Renal cortical epithelial cell (primary cell): Measurements from ENCODE around the gene UMAD1. TPM values are rescaled to one million over a fixed set of nuclear protein-coding genes. Genes with fewer than 3 reads are reported as not detected.
"Not testable (repeated sequence)": the region's sequence is repeated elsewhere in the genome, so short reads cannot be mapped to it uniquely, and the experiment has no call there.

Source experiments
- DNase-seq: peaks from one replicate; pipeline ENCODE4 v3.0.0-alpha.2; 2011; ENCODE audit warnings: low read depth
- total RNA-seq: library from RNA; depleted of rRNA; stranded (reverse); fragments of >200 nt; gene quantifications from 2 replicates; pipeline ENCODE4 v1.2.3, GENCODE V29; 2014

Gene UMAD1
- total RNA-seq, 1 donor from 2014 or later: 24.2 TPM

DNA sequence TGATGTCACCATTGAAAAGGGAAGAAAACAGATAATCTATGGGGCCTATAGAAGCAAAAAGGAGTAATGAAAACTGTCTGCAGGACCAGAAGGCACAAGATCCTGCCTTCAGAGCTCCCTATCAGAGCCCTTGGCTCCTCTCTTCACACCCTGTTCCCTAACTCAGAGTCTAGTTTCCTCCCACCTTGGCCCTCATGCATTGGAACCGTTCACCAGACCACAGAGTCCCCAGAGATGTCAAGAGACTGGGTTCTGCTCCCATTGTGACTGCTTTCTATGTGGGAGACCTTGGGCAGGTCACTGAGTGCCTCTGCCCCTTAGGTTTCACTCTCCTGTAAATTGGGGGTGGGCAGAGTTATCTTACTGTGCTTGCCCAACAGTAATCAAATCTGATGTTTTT lies 158.0 kb downstream of the UMAD1 start:
- no peak for DNase-seq

DNA sequence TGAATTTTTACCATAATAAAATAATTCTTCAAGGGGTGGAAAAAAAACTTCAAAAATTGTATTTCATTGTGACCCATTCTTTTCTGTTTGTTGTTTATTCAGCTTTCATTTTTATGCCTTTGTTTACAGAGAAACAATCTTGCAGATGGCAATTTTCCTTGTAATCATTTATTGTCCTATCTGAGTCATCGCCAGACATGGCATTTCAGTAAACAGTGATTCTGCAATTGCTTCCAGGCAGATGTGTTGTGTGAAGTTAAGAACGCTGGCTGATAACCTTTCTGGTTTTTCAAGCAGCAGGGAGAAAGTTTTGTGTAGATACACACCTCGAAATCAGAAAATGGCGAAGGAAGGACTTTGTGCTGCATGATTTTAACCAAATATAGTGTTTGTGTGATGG lies 158.6 kb downstream of the UMAD1 start:
- peak; percentile 45 for DNase-seq

DNA sequence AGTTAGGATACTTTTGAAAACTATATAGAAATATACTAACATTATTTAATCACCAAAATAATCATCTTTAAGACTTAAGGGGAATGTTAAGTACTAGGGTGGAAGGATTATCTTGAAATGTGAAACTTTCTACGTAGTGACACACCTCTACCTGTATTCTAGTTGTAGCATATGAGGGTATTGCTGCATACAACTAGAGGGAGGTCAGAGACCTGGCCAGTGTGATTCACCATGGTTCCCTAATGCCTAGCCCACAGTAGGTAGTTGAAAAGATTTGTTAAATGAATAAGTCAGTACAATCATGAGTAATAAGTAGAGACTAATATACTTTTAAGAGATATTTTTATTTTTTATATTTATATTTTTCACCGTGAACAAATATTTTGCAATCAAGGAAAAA lies 162.0 kb downstream of the UMAD1 start:
- no peak for DNase-seq

DNA sequence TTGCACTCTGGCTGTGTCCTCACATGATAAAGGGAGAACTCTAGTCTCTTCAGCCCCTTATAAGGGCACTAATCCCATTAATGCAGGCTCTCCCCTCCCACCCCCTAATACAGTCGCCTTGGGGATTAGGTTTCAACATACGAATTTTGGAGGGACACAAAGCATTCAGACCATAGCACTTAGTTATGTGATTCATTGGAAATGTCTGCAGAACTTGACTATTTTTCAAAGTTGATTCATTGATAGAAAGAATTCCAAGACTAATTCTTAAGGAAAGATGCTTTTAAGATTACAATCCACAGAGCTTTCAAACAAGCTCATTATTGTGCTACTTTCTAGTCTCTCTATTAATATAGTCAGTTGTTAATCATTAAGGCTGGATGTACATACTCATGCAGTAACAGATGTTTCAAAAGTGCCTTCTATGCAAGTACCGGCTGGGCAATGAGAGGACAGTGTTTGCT lies 163.2 kb downstream of the UMAD1 start:
- DNase-seq: no peak

DNA sequence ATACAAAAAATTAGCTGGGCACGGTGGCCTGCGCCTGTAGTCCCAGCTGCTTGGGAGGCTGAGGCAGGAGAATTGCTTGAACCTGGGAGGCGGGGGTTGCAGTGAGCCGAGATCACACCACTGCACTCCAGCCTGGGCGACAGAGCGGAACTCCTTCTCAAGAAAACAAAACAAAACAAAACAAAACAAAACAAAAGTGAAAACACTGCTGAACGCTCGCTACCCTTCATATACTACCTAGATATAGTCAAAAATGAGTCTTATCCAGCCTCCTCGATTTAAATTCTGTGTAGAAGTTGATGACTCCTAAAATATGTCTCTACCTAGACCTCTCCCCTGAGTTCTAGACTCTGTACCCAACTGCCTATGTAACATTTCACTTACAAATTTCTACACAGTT lies 164.3 kb downstream of the UMAD1 start:
- not testable (repeated sequence) for DNase-seq

DNA sequence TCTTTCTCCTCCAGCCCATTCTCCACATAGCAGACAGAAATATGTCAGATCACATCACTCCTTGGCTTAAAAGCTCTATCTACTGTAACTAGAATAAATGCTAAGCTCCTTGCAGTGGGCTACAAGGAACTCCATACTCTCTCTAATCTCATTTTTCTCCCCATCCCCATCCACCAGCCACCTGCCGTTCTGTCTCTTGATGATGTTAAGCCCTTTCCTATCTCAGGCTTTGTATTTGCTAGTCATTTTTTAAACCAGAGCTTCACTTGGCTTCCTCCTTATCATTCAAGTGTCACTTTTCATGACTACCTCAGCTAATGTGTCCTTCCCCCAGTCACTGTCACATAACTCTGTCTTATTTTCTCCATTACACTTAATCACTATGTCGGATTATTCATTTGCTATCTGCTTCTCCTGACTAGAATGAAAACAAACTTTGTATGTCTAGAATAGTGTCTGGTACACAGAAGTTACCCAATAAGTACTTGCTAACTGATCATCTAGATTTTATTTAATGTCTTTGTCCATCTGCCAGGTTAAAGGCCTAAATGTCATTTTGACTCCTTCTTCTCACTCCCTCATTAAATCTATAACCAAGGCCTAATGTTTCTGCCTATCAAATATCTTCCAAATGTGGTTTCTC lies 165.1 kb downstream of the UMAD1 start:
- no peak for DNase-seq

DNA sequence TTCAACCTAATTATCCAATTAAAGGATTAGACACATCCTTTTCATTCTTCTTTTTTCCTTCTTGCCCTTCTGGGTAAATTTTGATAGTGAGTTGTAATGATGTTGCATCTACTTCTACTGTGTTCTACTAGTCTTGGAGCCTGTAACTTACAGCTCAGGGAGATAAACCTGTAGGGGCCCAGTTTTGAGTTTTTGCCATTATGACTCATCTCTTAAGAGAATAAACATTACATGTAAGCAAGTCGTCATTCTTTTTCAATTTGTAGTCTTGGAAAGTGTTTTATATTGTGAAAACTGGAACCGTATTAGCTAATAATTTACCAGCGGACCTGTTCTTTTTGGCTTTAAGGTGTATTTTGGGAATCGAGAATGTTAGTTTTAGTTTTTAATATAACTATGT lies 167.6 kb downstream of the UMAD1 start:
- peak; percentile 50 for DNase-seq

DNA sequence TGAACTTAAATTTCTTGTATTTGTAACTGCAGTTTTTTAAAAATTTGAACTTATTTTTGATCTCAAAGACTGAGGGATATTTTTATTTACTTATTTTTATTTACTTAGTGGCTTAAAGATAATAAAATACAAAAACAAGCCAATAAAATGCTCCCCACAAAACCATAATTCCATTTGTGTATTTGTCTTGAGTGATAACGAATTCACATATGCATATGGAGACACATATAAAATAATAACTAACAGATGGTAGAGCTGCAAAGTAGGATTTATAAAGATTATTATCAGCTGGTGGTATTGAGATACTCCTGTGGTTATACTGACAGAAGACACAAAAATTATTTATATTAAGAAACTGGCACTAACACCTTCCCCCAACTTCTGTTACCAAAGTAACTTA lies 168.1 kb downstream of the UMAD1 start:
- no peak for DNase-seq

DNA sequence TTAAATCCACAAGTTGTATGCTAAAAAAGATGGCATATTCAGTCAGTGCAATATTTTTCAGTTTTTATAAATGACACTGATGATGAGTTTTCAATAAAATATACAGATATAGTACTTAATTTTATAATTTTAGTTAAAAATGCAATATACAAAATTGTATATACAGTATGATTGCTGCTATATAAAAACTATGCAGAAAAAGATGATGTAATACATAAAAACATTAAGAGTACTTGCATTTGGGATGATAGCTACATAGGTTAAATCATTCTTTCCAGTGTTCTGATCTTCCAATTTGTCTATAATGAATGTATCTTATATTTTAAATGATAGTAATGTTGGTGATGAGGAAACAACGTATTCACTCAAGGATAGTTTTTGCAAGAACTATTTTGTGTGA lies 169.8 kb downstream of the UMAD1 start:
- DNase-seq: no peak

DNA sequence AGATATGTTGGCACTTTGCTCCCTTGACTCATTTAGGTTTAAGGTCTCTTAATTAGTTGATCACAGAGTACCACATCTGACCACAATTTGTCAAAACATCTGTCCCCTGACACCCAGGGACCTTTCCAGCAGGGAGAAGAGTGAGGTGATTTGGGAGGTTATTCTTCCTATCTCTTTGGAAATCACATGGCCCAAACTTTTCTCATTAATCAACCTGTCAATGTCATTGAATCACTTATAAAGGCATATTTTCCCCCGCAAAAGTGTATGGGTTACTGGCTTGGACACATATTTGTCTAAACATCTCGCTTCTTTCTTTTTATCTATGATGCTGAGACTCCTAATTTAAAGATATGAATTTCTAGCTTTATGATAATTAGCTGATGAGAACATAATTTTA lies 170.3 kb downstream of the UMAD1 start:
- no peak for DNase-seq

DNA sequence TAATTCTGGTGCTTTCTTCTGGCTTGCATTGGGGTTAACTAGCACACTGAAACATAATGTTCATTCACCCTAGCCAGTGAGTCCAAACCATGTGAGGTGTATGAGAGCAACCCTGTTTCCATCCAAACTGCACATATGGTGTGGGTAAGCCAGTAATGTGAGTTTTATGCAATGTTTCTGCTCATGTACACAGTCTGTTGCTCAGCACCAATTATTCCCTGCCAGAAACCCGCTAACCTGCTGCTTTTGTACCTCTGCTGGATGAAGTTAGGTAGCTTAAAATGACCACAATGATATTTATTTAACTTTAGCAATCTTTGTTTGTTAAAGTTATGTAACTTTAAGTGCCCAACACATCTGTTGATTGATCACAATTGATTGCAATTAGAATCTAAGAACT lies 171.6 kb downstream of the UMAD1 start:
- DNase-seq: no peak

DNA sequence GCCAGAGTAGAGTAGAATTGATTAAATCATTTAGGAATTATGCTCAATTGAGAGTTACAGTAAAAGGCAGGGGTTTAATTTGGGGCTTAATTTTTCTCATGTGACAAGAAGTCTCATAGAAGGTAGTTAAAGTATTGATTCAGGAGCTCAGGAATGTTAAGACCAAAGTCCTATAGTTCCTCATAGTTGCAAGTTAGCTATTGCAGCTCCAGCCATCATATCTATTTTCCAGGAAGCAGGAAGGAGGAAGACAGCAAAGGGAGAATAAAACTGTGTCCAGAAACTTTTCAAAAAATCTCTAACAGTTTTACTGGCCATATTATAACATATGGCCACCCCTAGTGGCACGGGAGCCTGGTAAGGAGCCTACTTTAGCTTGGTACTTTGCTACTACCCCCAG lies 174.8 kb downstream of the UMAD1 start:
- DNase-seq: no peak

DNA sequence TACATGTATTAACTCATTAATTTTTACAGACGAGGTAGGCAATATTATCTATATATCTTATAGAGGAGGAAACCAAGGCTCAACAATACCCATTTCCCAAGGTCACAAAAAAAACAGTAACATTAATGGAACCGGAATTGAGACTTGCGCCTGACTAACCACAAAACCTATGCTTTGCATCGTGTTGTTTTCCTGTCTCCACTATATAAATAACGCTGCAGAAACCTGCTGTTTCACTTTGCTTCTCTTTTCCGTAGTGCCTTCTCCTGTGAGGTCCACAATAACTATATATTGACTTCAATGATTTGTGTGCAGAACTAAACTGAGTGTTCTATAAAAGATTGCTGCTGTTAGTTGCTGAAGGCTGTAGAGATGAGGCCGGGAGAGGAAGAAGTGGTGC lies 175.5 kb downstream of the UMAD1 start:
- DNase-seq: no peak

DNA sequence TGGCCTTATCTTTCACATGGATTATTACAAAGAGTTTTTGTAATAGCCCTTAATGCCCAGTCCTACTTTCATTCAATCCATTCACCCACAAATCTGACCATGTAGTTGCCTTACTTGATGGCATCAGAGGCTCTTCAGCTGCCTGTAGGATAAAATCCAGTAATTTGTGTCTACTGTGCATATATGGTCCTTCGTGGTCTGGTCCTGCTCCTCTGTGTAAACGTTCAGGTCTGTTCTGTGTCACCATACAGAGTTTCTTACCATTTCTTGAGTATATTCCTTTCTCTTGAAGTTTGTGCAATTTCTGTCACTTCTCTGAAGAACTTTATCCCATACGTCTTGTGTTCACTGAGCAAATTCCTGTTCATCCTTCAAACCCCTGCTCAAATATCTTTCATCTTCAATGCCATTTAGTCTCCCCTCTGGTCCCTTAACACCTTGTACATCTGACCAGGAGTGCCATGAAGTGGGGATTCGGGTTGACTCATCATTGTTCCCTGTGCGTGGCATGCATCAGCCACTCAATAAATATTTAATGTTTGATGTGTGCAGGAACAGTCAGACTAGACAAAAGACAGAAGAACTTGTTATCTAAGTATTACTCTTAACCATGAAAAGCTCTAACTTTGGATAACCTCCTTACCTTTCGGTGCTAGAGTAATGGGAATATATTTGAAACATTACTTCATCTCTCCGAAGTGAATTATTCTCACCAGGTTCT lies 176.4 kb downstream of the UMAD1 start:
- no peak for DNase-seq

DNA sequence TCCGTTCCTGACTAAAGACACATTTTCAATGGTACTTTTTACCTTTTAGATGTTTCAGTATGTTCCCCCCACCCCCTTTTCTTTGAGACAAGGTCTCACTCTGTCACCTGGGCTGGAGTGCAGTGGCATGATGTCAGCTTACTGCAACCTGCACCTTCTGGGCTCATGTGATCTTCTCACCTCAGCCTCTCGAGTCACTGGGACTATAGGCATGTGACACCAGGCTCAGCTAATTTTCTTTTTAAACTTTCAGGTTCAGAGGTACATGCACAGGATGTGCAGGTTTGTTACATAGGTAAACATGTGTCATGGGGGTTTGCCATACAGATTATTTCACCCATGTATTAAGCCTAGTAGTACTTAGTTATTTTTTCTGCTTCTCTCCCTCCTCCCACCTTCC lies 177.2 kb downstream of the UMAD1 start:
- DNase-seq: no peak

DNA sequence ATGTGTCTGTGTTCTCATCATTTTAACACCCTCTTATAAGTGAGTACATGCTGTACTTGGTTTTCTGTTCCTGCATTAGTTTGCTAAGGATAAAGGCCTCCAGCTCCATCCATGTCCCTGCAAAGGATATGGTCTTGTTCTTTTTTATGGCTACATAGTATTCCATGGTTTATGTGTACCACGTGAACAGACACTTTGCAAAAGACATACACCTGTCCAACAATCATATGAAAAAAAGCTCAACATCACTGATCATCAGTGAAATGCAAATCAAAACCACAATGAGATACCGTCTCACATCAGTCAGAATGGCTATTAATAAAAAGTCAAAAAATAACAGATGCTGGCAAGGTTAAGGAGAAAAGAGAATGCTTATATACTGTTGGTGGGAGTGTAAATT lies 177.6 kb downstream of the UMAD1 start:
- DNase-seq: not testable (repeated sequence)

DNA sequence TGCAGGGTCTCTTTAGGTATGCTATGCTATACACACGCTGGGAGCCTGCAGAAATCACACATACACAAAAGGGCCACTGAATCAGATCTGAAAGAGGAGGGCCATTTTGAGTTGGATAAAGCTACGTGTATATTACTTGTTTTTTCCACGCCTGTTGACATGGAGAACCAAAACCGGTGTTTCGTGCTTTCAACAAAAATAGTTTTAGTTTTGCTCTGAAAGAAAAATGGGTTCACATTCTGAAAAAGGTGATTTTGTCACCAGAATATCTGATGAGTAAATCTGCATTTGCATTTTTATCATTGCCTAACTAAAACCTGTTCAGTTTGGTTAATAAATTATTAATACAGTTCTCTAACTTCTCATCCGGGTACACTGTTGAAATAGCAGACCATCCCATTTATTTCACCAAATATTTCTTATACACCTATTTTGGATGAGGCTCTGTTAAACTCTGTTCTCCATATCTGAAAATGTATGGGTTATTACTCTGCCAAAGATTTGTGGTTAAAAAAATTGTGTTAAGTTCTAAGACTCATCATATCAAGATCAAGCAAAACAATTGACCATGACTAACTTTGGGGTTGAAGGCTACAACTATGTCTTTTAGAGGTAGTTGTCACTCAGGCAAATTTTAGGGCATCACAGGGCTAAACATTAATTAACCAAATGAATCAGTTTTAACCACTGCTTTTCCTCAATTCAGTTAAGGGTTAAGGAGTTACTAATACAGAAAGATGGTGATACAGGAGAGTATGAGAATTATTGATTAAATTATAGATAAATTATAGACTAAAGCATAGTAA lies 179.1 kb downstream of the UMAD1 start:
- peak; percentile 48 for DNase-seq

DNA sequence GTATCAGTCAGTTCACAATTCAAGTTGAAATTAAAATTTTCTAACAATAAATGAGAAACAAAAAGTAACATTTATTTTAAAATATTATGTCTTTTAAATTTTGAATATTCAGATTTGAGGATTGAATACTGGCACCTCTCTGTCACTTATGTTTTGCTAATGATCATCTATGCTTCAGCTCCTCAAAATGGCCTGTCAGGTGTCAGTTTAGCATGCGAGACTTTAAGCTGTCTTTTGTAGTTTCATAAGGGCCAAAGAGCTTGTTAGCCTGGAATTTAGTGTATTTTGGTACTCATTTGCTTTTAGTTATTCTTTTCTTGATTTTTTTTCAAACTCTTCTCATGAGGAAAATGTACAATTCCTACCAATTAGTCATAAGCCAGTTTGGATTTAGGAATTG lies 179.9 kb downstream of the UMAD1 start:
- no peak for DNase-seq

DNA sequence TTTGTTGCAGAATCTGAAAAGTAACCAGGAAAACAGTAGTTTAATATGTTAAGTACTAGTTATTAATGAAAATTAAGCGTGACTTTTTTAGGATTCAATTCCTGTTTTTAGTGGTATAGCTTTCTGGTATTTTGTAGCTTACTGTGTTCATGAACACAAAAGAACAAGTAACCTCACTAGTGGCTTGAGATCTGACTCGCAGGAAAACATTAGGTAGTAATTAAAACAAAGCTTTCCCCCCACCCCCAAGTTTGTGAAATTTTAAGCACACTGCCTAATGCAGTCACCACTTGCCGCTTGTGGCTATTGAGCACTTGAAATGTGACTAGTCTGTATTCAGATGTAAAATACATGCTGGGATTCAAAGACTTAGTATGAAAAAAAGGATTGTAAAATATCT lies 180.4 kb downstream of the UMAD1 start:
- peak; percentile 47 for DNase-seq

DNA sequence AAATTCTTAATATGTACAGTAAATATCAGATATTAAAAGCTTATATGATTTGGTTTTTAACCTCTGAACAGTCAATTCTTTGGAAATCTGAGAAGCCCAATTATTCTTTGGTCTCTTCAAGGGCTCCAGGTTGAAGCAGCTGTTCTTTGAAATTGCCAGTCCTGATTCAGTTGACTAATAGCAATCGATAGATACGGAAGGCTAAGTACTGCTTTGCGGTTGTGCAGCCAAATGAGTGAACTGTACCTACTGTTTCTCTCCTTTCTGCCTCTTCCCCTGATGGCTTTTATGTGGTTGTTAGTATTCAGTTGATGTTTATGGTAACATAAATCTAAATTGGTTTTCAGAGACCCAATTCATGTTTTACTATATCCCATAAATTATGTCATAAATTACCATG lies 181.0 kb downstream of the UMAD1 start:
- no peak for DNase-seq

DNA sequence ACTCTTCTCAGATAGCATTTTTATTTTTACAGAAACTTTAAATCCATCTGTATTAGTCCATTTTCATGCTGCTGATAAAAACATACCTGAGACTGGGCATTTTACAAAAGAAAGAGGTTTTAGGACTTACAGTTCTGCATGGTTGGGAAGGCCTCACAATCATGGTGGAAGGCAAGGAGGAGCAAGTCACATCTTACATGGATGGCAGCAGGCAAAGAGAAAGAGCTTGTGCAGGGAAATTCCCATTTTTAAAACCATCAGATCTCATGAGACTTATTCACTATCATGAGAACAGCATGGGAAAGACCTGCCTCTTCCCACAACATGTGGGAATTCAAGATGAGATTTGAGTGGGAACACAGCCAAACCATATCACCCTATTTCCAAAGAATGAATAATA lies 184.7 kb downstream of the UMAD1 start:
- DNase-seq: not testable (repeated sequence)

DNA sequence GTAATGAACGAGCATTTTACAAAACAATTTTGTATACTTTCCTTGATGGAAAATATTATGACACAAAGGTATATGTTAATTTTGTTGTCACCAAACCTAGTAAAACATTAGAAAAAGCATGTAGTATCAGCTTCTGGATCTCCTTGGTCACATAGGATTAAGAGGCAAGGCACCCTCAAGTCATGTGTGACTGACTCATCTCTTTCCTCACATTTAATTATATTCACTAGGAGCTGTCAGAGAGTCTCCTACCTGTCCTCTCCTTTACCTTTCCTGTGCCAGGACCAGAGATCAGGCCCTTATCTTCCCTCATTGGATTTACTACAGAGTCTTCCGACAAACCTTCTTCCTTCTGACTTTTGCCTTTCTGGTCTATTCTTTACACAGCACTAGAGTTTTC lies 189.1 kb downstream of the UMAD1 start:
- DNase-seq: peak; percentile 56
